CD14-positive monocyte (primary cell): Measurements from ENCODE around the gene CEP55. TPM values are rescaled to one million over a fixed set of nuclear protein-coding genes. Genes with fewer than 3 reads are reported as not detected.
A peak's percentile ranks its signal among the peaks of the same experiment; 100 is the strongest.

Source experiments
- DNase-seq, 3 donors: peaks; one replicate each; pipeline ENCODE4 v3.0.0-alpha.2; 2011 to 2022
- H2AFZ ChIP-seq: 2 replicates; pipeline ENCODE4 v1.6.0; 2012; ENCODE audit warnings: mild to moderate bottlenecking, low read depth, low read length, inconsistent platforms; ENCODE audit not compliant: insufficient read depth, poor library complexity, severe bottlenecking
- H3K27ac ChIP-seq, 2 donors: 1 replicate in 1 of 2; 2 replicates in 1 of 2; pipeline ENCODE4 v1.5.1; 2012 to 2013; ENCODE audit warnings: low read length in 2 of 2, control low read depth in 1 of 2, inconsistent platforms in 1 of 2, low read depth in 1 of 2, mild to moderate bottlenecking in 1 of 2
- H3K27me3 ChIP-seq, 2 donors: one replicate each; pipeline versions ENCODE4 v1.6.0 to v1.6.1; 2011 to 2013; ENCODE audit warnings: low read length in 2 of 2; ENCODE audit not compliant: control insufficient read depth in 2 of 2, insufficient read depth in 2 of 2
- H3K36me3 ChIP-seq, 2 donors: replicated peaks in 1 of 2; 1 replicate in 1 of 2; 2 replicates in 1 of 2; pipeline versions ENCODE4 v1.5.1 to v1.6.1; 2012 to 2013; ENCODE audit warnings: low read length in 2 of 2, control low read depth in 1 of 2, inconsistent platforms in 1 of 2, mild to moderate bottlenecking in 1 of 2; ENCODE audit not compliant: insufficient read depth in 2 of 2, control insufficient read depth in 1 of 2
- H3K4me1 ChIP-seq, 2 donors: 1 replicate in 1 of 2; 2 replicates in 1 of 2; pipeline versions ENCODE4 v1.5.1 to v1.6.1; 2012 to 2013; ENCODE audit warnings: low read length in 2 of 2, control low read depth in 1 of 2, inconsistent platforms in 1 of 2, mild to moderate bottlenecking in 1 of 2, moderate library complexity in 1 of 2; ENCODE audit not compliant: insufficient read depth in 2 of 2, control insufficient read depth in 1 of 2
- H3K4me2 ChIP-seq: replicated peaks from 2 replicates; pipeline ENCODE3; 2012; ENCODE audit warnings: low read length, moderate library complexity, mild to moderate bottlenecking; ENCODE audit not compliant: poor library complexity, severe bottlenecking; ENCODE audit errors: extremely low read depth
- H3K4me3 ChIP-seq, 3 experiments: fragments of 200-600 bp in 1 of 3; sonication (generic) in 1 of 3; replicated peaks in 1 of 3; 1 replicate in 2 of 3; 2 replicates in 1 of 3; pipeline ENCODE4 v1.5.1; 2011 to 2013; ENCODE audit warnings: low read length in 3 of 3, mild to moderate bottlenecking in 3 of 3, control low read depth in 2 of 3, low read depth in 2 of 3, inconsistent platforms in 1 of 3, moderate library complexity in 1 of 3
- H3K79me2 ChIP-seq: 2 replicates; pipeline ENCODE4 v1.6.0; 2012; ENCODE audit warnings: mild to moderate bottlenecking, control low read depth, inconsistent platforms, low read length, moderate library complexity; ENCODE audit not compliant: insufficient read depth
- H3K9ac ChIP-seq: 2 replicates; pipeline ENCODE4 v1.6.0; 2017; ENCODE audit warnings: low read length, mild to moderate bottlenecking; ENCODE audit not compliant: insufficient read depth, poor library complexity, severe bottlenecking
- H3K9me3 ChIP-seq, 2 donors: replicated peaks in 1 of 2; 1 replicate in 1 of 2; 2 replicates in 1 of 2; pipeline versions ENCODE4 v1.5.1 to v1.6.1; 2012 to 2013; ENCODE audit warnings: low read length in 2 of 2, control low read depth in 1 of 2; ENCODE audit not compliant: control insufficient read depth in 1 of 2, insufficient read depth in 1 of 2
- H4K20me1 ChIP-seq: 2 replicates; pipeline ENCODE4 v1.6.0; 2012; ENCODE audit warnings: mild to moderate bottlenecking, low read length, control low read depth, moderate library complexity; ENCODE audit not compliant: insufficient read depth
- H3K27ac Mint-ChIP-seq, 7 donors: one replicate each; pipeline ENCODE4 v1.8.0; 2020; ENCODE audit warnings: mild to moderate bottlenecking in 7 of 7, mixed read lengths in 7 of 7, moderate library complexity in 6 of 7, inconsistent platforms in 2 of 7
- H3K27me3 Mint-ChIP-seq, 3 donors: one replicate each; pipeline ENCODE4 v1.8.0; 2021 to 2022; ENCODE audit warnings: low read depth in 3 of 3, mild to moderate bottlenecking in 3 of 3, mixed read lengths in 3 of 3, moderate library complexity in 3 of 3, inconsistent platforms in 1 of 3
- H3K36me3 Mint-ChIP-seq, 2 donors: one replicate each; pipeline ENCODE4 v1.8.0; 2020; ENCODE audit warnings: mixed read lengths in 2 of 2, inconsistent platforms in 1 of 2, mild to moderate bottlenecking in 1 of 2
- H3K4me1 Mint-ChIP-seq: one replicate; pipeline ENCODE4 v1.8.0; 2020; ENCODE audit warnings: mild to moderate bottlenecking, mixed read lengths
- H3K4me3 Mint-ChIP-seq, 2 donors: one replicate each; pipeline ENCODE4 v1.8.0; 2020; ENCODE audit warnings: mild to moderate bottlenecking in 2 of 2, mixed read lengths in 2 of 2, moderate library complexity in 1 of 2
- H3K9me3 Mint-ChIP-seq, 7 donors: one replicate each; pipeline ENCODE4 v1.8.0; 2020 to 2022; ENCODE audit warnings: mixed read lengths in 7 of 7, mild to moderate bottlenecking in 6 of 7, moderate library complexity in 6 of 7, inconsistent platforms in 2 of 7
- WGBS: methylation state at CpG from one replicate; pipeline ENCODE4 v1.1.5; 2013; ENCODE audit warnings: missing lambda C conversion rate; ENCODE audit not compliant: insufficient coverage; 5-methylcytosine and 5-hydroxymethylcytosine counted together
- intact Hi-C, 2 donors: fragments of 100-400 bp; cut with micrococcal nuclease; formaldehyde crosslinking; loops; one replicate each; pipeline versions ENCODE4 v1.15.0 to v1.15.1; 2023
- polyA plus RNA-seq, 3 donors: library from polyadenylated mRNA; depleted of rRNA in 1 of 3; unstranded in 2 of 3; stranded (reverse) in 1 of 3; fragments of 300-500 nt in 2 of 3; fragments of >200 nt in 1 of 3; fragmentation: Illumina TruSeq in 2 of 3; gene quantifications; 1 replicate in 2 of 3; 2 replicates in 1 of 3; pipeline ENCODE4 v1.2.3, GENCODE V29; 2012 to 2021
- TF ChIP-seq, protein P1 (sequence below): fragments of 200-600 bp; IDR thresholded peaks from one replicate; pipeline ENCODE4 v1.8.0; 2022; ENCODE audit warnings: antibody characterized with exemption, mild to moderate bottlenecking

Gene CEP55
- polyA plus RNA-seq, 3 donors, result 0.05 to 0.26 TPM; not detected in 1

DNA sequence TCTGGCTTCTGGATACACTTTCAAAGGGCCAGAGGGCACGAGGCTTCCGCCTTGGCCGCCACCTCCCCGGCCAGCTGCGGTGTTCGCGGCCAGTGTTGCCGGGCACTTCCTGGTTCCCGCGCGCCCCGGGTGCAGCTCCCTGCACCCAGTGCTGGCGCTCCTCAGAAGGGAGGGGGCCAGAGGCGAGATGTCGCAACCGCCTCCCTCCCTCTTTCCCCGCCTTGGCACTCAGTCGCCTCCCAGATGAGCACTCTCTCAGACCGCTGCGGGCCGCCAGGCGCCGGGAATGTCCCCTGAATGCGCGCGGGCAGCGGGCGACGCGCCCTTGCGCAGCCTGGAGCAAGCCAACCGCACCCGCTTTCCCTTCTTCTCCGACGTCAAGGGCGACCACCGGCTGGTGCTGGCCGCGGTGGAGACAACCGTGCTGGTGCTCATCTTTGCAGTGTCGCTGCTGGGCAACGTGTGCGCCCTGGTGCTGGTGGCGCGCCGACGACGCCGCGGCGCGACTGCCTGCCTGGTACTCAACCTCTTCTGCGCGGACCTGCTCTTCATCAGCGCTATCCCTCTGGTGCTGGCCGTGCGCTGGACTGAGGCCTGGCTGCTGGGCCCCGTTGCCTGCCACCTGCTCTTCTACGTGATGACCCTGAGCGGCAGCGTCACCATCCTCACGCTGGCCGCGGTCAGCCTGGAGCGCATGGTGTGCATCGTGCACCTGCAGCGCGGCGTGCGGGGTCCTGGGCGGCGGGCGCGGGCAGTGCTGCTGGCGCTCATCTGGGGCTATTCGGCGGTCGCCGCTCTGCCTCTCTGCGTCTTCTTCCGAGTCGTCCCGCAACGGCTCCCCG is 70.2 kb downstream of the CEP55 start, which contains the start of gene FFAR4:
Gene FFAR4, plus strand, starts transcription at position 231 of the 842 bp plus-strand sequence. Its CDS starts 56 bp downstream, at position 287.
- Histone ChIP-seq H3K27ac (peak within 1 kb of the TSS in 1 of 2 donors; percentile 27), H3K9ac (peak within 1 kb of the TSS; percentile 23), H3K4me1 (peaks cover 40 to 52% of the 10 kb centered on the region in 2 donors), H3K79me2 (no peaks in the 10 kb centered on the region), H3K4me2 (peak within 1 kb of the TSS; percentile 93), H4K20me1 (no peaks in the 10 kb centered on the region), H3K27me3 (peaks cover 19 to 37% of the 10 kb centered on the region in 2 donors), H3K36me3 (no peaks in the 10 kb centered on the region), H3K9me3 (peaks cover 0 to 3% of the 10 kb centered on the region in 2 donors), H3K4me3 (peak within 1 kb of the TSS; percentile 30 to 81 (median 39)), H2AFZ (peak within 1 kb of the TSS; percentile 89)
- intact Hi-C loops, result no loop called here
- TF ChIP-seq, protein P1, sequence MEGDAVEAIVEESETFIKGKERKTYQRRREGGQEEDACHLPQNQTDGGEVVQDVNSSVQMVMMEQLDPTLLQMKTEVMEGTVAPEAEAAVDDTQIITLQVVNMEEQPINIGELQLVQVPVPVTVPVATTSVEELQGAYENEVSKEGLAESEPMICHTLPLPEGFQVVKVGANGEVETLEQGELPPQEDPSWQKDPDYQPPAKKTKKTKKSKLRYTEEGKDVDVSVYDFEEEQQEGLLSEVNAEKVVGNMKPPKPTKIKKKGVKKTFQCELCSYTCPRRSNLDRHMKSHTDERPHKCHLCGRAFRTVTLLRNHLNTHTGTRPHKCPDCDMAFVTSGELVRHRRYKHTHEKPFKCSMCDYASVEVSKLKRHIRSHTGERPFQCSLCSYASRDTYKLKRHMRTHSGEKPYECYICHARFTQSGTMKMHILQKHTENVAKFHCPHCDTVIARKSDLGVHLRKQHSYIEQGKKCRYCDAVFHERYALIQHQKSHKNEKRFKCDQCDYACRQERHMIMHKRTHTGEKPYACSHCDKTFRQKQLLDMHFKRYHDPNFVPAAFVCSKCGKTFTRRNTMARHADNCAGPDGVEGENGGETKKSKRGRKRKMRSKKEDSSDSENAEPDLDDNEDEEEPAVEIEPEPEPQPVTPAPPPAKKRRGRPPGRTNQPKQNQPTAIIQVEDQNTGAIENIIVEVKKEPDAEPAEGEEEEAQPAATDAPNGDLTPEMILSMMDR, result no peak
- Mint-ChIP-seq H3K27ac (peak within 1 kb of the TSS in 5 of 7 donors; percentile 49 to 82 (median 72)), H3K4me3 (peak within 1 kb of the TSS; percentile 93 to 99), H3K4me1 (peaks cover 48% of the 10 kb centered on the region), H3K27me3 (peaks cover 38 to 51% (median 40%) of the 10 kb centered on the region in 3 donors), H3K36me3 (peaks cover 7 to 15% of the 10 kb centered on the region in 2 donors), H3K9me3 (peaks cover 0 to 13% (median 7%) of the 10 kb centered on the region in 7 donors)
- DNase-seq, result peak; percentile 52 to 71 (median 63)
- 1% methylated on average over 85 of the region's 85 CpGs for WGBS

DNA sequence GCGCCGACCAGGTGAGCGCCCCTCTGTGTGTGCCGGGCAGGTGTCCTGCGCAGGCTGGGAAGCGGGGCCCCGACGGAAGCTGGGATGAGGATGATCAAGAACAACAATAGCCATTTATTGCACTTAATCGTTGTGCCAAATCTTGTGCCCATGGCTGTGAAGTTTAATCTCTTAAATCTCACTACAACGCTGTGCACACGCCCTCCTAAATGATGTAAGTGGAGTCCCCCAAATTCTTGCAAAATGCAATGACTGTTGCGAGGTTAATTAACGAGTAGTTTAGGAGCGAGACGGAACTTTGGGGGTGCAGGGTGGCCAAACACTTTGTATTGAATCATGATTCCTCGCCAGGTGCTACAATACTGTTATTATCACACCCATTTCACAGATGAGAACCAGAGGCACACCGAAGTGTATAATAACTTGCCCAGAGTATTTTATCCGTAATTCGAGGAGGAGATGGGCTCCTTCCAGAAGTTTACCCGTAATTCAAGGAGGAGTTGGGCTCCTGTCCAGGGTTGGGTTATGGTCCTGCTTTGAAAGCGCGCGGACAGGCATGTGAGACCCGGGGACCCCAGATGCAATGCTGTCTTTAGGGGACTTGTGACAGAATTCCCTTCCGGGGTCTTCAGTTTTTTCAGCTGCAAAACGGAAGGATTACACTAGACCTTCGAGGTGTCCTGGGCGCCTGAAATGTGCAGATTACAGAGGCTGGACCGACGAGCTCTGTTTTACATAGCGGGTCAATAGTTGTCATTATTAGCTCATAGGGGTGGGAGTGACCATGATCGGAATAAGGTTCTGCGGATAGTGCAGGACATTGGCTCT is 71.1 kb downstream of the CEP55 start:
- no peaks in the 10 kb centered on the region for H4K20me1 ChIP-seq
- Mint-ChIP-seq H3K36me3 (peaks cover 7 to 15% of the 10 kb centered on the region in 2 donors), H3K27me3 (peaks cover 36 to 52% (median 40%) of the 10 kb centered on the region in 3 donors), H3K4me3 (peak overlapping the region; percentile 93 to 99), H3K4me1 (peaks cover 56% of the 10 kb centered on the region), H3K9me3 (peaks cover 0 to 14% (median 7%) of the 10 kb centered on the region in 7 donors), H3K27ac (peak overlapping the region in 1 of 7 donors; percentile 53)
- no peak overlapping the region for H3K27ac ChIP-seq
- peaks cover 0 to 3% of the 10 kb centered on the region in 2 donors for H3K9me3 ChIP-seq
- no peak for DNase-seq
- TF ChIP-seq, protein P1, result no peak
- H3K36me3 ChIP-seq, result no peaks in the 10 kb centered on the region
- peak overlapping the region; percentile 30 to 81 (median 39) for H3K4me3 ChIP-seq
- peak overlapping the region; percentile 23 for H3K9ac ChIP-seq
- H3K27me3 ChIP-seq, result peaks cover 19 to 37% of the 10 kb centered on the region in 2 donors
- peaks cover 49 to 60% of the 10 kb centered on the region in 2 donors for H3K4me1 ChIP-seq
- peak overlapping the region; percentile 89 for H2AFZ ChIP-seq
- WGBS, result 18% methylated on average over 21 of the region's 33 CpGs
- intact Hi-C loops, result no loop called here
- no peaks in the 10 kb centered on the region for H3K79me2 ChIP-seq
- H3K4me2 ChIP-seq, result peak overlapping the region; percentile 93
